HEK293 (cell line): ENCODE measurements around the gene TNFRSF14.

ENCODE experiments used
- EGR2 ChIP-seq: fragments of 450-650 bp; formaldehyde crosslinking; IDR thresholded peaks from 2 replicates; pipeline ENCODE4 v1.5.1; 2016; ENCODE audit warnings: low read depth, missing biosample characterization, missing genetic modification characterization
- GLIS1 ChIP-seq: fragments of 450-650 bp; formaldehyde crosslinking; IDR thresholded peaks from 2 replicates; pipeline ENCODE4 v1.5.1; 2016; ENCODE audit warnings: missing biosample characterization, missing genetic modification characterization
- IKZF3 ChIP-seq: fragments of 450-650 bp; IDR thresholded peaks from 2 replicates; pipeline ENCODE4 v1.5.0; 2018; ENCODE audit warnings: missing biosample characterization, mild to moderate bottlenecking, missing genetic modification characterization, moderate library complexity
- KLF10 ChIP-seq: fragments of 450-650 bp; IDR thresholded peaks from 2 replicates; pipeline ENCODE4 v1.5.1; 2018; ENCODE audit warnings: missing biosample characterization, mild to moderate bottlenecking, missing genetic modification characterization
- KLF16 ChIP-seq: fragments of 450-650 bp; formaldehyde crosslinking; IDR thresholded peaks from 2 replicates; pipeline ENCODE4 v1.5.1; 2017; ENCODE audit warnings: missing biosample characterization, missing genetic modification characterization
- KLF8 ChIP-seq: fragments of 450-650 bp; formaldehyde crosslinking; IDR thresholded peaks from 2 replicates; pipeline ENCODE4 v1.5.1; 2016; ENCODE audit warnings: missing biosample characterization, missing genetic modification characterization
- ZFP3 ChIP-seq: fragments of 450-650 bp; formaldehyde crosslinking; IDR thresholded peaks from 2 replicates; pipeline ENCODE4 v1.5.1; 2016; ENCODE audit warnings: low read depth, missing biosample characterization, missing genetic modification characterization
- ZNF10 ChIP-seq: fragments of 450-650 bp; formaldehyde crosslinking; IDR thresholded peaks from 2 replicates; pipeline ENCODE4 v1.5.1; 2017; ENCODE audit warnings: missing biosample characterization, missing genetic modification characterization
- ZNF112 ChIP-seq: fragments of 450-650 bp; formaldehyde crosslinking; IDR thresholded peaks from 2 replicates; pipeline ENCODE4 v1.5.0; 2017; ENCODE audit warnings: missing biosample characterization, missing genetic modification characterization
- ZNF133 ChIP-seq: fragments of 450-650 bp; formaldehyde crosslinking; IDR thresholded peaks from 2 replicates; pipeline ENCODE4 v1.5.1; 2016; ENCODE audit warnings: missing biosample characterization, missing genetic modification characterization
- ZNF175 ChIP-seq: fragments of 450-650 bp; formaldehyde crosslinking; IDR thresholded peaks from 2 replicates; pipeline ENCODE4 v1.5.1; 2016; ENCODE audit warnings: missing biosample characterization, missing genetic modification characterization
- ZNF2 ChIP-seq: fragments of 450-650 bp; formaldehyde crosslinking; IDR thresholded peaks from 2 replicates; pipeline ENCODE4 v1.5.1; 2016; ENCODE audit warnings: missing biosample characterization, missing genetic modification characterization
- ZNF391 ChIP-seq: fragments of 450-650 bp; formaldehyde crosslinking; IDR thresholded peaks from 2 replicates; pipeline ENCODE4 v1.5.1; 2016; ENCODE audit warnings: low read depth, missing biosample characterization, missing genetic modification characterization, borderline replicate concordance
- ZNF501 ChIP-seq: fragments of 450-650 bp; formaldehyde crosslinking; IDR thresholded peaks from 2 replicates; pipeline ENCODE4 v1.5.1; 2016; ENCODE audit warnings: missing biosample characterization, missing genetic modification characterization
- ZNF549 ChIP-seq: fragments of 450-650 bp; IDR thresholded peaks from 2 replicates; pipeline ENCODE4 v1.5.1; 2018; ENCODE audit warnings: missing biosample characterization, missing genetic modification characterization, mild to moderate bottlenecking, inconsistent platforms, moderate library complexity
- ZNF558 ChIP-seq: fragments of 450-650 bp; formaldehyde crosslinking; IDR thresholded peaks from 2 replicates; pipeline ENCODE4 v1.5.1; 2016; ENCODE audit warnings: missing biosample characterization, missing genetic modification characterization
- ZNF585B ChIP-seq: fragments of 450-650 bp; formaldehyde crosslinking; IDR thresholded peaks from 2 replicates; pipeline ENCODE4 v1.5.1; 2016; ENCODE audit warnings: missing biosample characterization, missing genetic modification characterization
- ZNF600 ChIP-seq: fragments of 450-650 bp; formaldehyde crosslinking; IDR thresholded peaks from 2 replicates; pipeline ENCODE4 v1.5.1; 2016; ENCODE audit warnings: missing biosample characterization, missing genetic modification characterization
- ZNF658 ChIP-seq: fragments of 450-650 bp; formaldehyde crosslinking; IDR thresholded peaks from 2 replicates; pipeline ENCODE4; 2016; ENCODE audit warnings: missing biosample characterization, missing genetic modification characterization
- ZNF707 ChIP-seq: fragments of 450-650 bp; formaldehyde crosslinking; IDR thresholded peaks from 2 replicates; pipeline ENCODE4 v1.5.1; 2016; ENCODE audit warnings: missing biosample characterization, missing genetic modification characterization
- ZNF792 ChIP-seq: fragments of 450-650 bp; formaldehyde crosslinking; IDR thresholded peaks from 2 replicates; pipeline ENCODE4 v1.5.1; 2016; ENCODE audit warnings: missing biosample characterization, missing genetic modification characterization
- ZNF830 ChIP-seq: fragments of 450-650 bp; IDR thresholded peaks from 2 replicates; pipeline ENCODE4 v1.5.0; 2018; ENCODE audit warnings: missing biosample characterization, missing genetic modification characterization, low read depth, mild to moderate bottlenecking, moderate library complexity
- ZSCAN30 ChIP-seq: fragments of 450-650 bp; IDR thresholded peaks from 2 replicates; pipeline ENCODE4 v1.5.1; 2018; ENCODE audit warnings: missing biosample characterization, mild to moderate bottlenecking, missing genetic modification characterization, moderate library complexity
- TF ChIP-seq, protein P1 (sequence below): fragments of 450-650 bp; formaldehyde crosslinking; IDR thresholded peaks from 2 replicates; pipeline ENCODE4 v1.5.1; 2016; ENCODE audit warnings: missing biosample characterization, missing genetic modification characterization
- TF ChIP-seq, protein P2 (sequence below): fragments of 450-650 bp; formaldehyde crosslinking; IDR thresholded peaks from 2 replicates; pipeline ENCODE4 v1.5.1; 2017; ENCODE audit warnings: missing biosample characterization, missing genetic modification characterization
- TF ChIP-seq, protein P3 (sequence below): fragments of 450-650 bp; formaldehyde crosslinking; IDR thresholded peaks from 2 replicates; pipeline ENCODE4 v1.5.1; 2016; ENCODE audit warnings: missing biosample characterization, missing genetic modification characterization
- TF ChIP-seq, protein P4 (sequence below): fragments of 450-650 bp; formaldehyde crosslinking; IDR thresholded peaks from 2 replicates; pipeline ENCODE4 v1.5.1; 2016; ENCODE audit warnings: missing biosample characterization, missing genetic modification characterization
- TF ChIP-seq, protein P5 (sequence below): fragments of 450-650 bp; formaldehyde crosslinking; IDR thresholded peaks from 2 replicates; pipeline ENCODE4 v1.5.1; 2017; ENCODE audit warnings: missing biosample characterization, missing genetic modification characterization

The TNFRSF14 gene

DNA sequence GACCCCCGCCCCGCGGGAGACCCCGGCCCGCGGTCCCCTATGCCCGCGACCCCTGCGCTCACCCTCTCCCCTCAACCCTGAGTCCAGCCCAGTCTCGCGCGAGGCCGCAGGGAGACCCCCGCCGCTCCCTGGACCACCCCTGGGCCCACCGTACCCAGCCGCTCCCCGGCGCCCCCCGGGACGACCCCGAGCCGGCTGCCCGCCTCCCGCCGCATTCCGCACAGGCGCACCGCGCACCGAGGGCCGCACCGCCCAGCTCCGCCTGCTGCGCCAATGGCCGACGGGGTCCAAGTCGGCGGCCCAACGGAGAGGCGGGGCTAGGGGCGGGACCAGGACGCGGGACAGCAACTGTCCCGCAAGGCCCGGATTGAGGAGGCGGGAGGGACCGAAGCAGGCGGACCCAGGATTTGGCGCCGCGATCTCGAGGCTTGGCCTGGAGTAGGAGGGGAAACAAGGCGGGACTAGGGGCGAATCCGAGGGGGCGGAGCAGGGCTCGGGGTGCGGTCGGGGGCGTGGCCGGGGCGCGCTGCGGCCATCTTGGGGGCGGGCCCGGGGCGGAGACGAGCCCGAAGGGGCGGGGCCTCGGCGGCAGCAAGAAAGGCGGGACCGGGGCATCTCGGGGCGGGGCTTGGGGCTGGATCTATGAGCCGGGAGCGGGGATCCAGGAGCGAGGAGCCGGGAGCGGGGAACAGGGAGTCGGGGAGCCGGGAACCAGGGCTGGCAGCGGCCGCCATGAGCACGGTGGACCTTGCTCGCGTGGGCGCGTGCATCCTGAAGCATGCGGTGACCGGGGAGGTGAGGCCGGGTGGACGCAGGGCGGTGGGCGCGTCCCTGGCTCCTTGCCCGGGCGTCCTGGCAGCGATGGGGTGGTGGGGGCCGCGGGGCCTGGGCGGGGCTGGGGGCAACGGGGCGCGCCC lies 30.2 kb downstream of the TNFRSF14 start, which contains the start of gene PRXL2B (continued):
- TF ChIP-seq KLF16 (tag by site-specific recombination): peak; percentile 54; the same call in 1 of the 2 replicates
- TF ChIP-seq EGR2 (tag by site-specific recombination): peak; percentile 46; the same call in 1 of the 2 replicates
- TF ChIP-seq ZNF558 (tag by site-specific recombination): no peak
- no peak for TF ChIP-seq ZNF391 (tag by site-specific recombination)
- TF ChIP-seq, protein P1, sequence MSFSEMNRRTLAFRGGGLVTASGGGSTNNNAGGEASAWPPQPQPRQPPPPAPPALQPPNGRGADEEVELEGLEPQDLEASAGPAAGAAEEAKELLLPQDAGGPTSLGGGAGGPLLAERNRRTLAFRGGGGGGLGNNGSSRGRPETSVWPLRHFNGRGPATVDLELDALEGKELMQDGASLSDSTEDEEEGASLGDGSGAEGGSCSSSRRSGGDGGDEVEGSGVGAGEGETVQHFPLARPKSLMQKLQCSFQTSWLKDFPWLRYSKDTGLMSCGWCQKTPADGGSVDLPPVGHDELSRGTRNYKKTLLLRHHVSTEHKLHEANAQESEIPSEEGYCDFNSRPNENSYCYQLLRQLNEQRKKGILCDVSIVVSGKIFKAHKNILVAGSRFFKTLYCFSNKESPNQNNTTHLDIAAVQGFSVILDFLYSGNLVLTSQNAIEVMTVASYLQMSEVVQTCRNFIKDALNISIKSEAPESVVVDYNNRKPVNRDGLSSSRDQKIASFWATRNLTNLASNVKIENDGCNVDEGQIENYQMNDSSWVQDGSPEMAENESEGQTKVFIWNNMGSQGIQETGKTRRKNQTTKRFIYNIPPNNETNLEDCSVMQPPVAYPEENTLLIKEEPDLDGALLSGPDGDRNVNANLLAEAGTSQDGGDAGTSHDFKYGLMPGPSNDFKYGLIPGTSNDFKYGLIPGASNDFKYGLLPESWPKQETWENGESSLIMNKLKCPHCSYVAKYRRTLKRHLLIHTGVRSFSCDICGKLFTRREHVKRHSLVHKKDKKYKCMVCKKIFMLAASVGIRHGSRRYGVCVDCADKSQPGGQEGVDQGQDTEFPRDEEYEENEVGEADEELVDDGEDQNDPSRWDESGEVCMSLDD (tag by site-specific recombination): no peak
- no peak for TF ChIP-seq ZNF175 (tag by site-specific recombination)
- TF ChIP-seq, protein P2, sequence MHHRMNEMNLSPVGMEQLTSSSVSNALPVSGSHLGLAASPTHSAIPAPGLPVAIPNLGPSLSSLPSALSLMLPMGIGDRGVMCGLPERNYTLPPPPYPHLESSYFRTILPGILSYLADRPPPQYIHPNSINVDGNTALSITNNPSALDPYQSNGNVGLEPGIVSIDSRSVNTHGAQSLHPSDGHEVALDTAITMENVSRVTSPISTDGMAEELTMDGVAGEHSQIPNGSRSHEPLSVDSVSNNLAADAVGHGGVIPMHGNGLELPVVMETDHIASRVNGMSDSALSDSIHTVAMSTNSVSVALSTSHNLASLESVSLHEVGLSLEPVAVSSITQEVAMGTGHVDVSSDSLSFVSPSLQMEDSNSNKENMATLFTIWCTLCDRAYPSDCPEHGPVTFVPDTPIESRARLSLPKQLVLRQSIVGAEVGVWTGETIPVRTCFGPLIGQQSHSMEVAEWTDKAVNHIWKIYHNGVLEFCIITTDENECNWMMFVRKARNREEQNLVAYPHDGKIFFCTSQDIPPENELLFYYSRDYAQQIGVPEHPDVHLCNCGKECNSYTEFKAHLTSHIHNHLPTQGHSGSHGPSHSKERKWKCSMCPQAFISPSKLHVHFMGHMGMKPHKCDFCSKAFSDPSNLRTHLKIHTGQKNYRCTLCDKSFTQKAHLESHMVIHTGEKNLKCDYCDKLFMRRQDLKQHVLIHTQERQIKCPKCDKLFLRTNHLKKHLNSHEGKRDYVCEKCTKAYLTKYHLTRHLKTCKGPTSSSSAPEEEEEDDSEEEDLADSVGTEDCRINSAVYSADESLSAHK (tag by site-specific recombination): no peak
- no peak for TF ChIP-seq ZNF600 (tag by site-specific recombination)
- no peak for TF ChIP-seq ZNF2
- no peak for TF ChIP-seq ZNF707 (tag by site-specific recombination)
- TF ChIP-seq KLF8 (tag by site-specific recombination): peak; percentile 98
- TF ChIP-seq, protein P3, sequence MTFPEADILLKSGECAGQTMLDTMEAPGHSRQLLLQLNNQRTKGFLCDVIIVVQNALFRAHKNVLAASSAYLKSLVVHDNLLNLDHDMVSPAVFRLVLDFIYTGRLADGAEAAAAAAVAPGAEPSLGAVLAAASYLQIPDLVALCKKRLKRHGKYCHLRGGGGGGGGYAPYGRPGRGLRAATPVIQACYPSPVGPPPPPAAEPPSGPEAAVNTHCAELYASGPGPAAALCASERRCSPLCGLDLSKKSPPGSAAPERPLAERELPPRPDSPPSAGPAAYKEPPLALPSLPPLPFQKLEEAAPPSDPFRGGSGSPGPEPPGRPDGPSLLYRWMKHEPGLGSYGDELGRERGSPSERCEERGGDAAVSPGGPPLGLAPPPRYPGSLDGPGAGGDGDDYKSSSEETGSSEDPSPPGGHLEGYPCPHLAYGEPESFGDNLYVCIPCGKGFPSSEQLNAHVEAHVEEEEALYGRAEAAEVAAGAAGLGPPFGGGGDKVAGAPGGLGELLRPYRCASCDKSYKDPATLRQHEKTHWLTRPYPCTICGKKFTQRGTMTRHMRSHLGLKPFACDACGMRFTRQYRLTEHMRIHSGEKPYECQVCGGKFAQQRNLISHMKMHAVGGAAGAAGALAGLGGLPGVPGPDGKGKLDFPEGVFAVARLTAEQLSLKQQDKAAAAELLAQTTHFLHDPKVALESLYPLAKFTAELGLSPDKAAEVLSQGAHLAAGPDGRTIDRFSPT (tag by site-specific recombination): no peak
- TF ChIP-seq ZNF112 (tag by site-specific recombination): no peak
- peak; percentile 86; the same call in 1 of the 2 replicates for TF ChIP-seq KLF10 (tag by site-specific recombination)
- TF ChIP-seq, protein P4, sequence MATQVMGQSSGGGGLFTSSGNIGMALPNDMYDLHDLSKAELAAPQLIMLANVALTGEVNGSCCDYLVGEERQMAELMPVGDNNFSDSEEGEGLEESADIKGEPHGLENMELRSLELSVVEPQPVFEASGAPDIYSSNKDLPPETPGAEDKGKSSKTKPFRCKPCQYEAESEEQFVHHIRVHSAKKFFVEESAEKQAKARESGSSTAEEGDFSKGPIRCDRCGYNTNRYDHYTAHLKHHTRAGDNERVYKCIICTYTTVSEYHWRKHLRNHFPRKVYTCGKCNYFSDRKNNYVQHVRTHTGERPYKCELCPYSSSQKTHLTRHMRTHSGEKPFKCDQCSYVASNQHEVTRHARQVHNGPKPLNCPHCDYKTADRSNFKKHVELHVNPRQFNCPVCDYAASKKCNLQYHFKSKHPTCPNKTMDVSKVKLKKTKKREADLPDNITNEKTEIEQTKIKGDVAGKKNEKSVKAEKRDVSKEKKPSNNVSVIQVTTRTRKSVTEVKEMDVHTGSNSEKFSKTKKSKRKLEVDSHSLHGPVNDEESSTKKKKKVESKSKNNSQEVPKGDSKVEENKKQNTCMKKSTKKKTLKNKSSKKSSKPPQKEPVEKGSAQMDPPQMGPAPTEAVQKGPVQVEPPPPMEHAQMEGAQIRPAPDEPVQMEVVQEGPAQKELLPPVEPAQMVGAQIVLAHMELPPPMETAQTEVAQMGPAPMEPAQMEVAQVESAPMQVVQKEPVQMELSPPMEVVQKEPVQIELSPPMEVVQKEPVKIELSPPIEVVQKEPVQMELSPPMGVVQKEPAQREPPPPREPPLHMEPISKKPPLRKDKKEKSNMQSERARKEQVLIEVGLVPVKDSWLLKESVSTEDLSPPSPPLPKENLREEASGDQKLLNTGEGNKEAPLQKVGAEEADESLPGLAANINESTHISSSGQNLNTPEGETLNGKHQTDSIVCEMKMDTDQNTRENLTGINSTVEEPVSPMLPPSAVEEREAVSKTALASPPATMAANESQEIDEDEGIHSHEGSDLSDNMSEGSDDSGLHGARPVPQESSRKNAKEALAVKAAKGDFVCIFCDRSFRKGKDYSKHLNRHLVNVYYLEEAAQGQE (tag by site-specific recombination): peak; percentile 88
- TF ChIP-seq, protein P5, sequence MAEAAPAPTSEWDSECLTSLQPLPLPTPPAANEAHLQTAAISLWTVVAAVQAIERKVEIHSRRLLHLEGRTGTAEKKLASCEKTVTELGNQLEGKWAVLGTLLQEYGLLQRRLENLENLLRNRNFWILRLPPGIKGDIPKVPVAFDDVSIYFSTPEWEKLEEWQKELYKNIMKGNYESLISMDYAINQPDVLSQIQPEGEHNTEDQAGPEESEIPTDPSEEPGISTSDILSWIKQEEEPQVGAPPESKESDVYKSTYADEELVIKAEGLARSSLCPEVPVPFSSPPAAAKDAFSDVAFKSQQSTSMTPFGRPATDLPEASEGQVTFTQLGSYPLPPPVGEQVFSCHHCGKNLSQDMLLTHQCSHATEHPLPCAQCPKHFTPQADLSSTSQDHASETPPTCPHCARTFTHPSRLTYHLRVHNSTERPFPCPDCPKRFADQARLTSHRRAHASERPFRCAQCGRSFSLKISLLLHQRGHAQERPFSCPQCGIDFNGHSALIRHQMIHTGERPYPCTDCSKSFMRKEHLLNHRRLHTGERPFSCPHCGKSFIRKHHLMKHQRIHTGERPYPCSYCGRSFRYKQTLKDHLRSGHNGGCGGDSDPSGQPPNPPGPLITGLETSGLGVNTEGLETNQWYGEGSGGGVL (tag by site-specific recombination): no peak
- TF ChIP-seq GLIS1: no peak
- no peak for TF ChIP-seq ZNF830 (tag by site-specific recombination)
- peak; percentile 86 for TF ChIP-seq IKZF3 (tag by site-specific recombination)
- no peak for TF ChIP-seq ZNF133 (tag by site-specific recombination)
- TF ChIP-seq ZSCAN30 (tag by site-specific recombination): no peak
- no peak for TF ChIP-seq ZNF792
- TF ChIP-seq ZNF501 (tag by site-specific recombination): no peak
- TF ChIP-seq ZNF549 (tag by site-specific recombination): no peak
- TF ChIP-seq ZNF10: no peak
- TF ChIP-seq ZNF585B (tag by site-specific recombination): no peak
- TF ChIP-seq ZFP3 (tag by site-specific recombination): no peak
- TF ChIP-seq ZNF658 (tag by site-specific recombination): no peak
